Measurements from ENCODE around the gene ZSWIM7.

ZSWIM7 gene

GRCh38 chr17:15999141-15999973, at the start of gene ZSWIM7, which contains the start of gene TTC19:
ZSWIM7 (minus strand) TSS chr17:15999704; CDS start chr17:15999594, 110 bp downstream.
TTC19 (plus strand) TSS chr17:15999824; CDS start chr17:15999849, 25 bp downstream.
- peak; percentile 63 to 73 for DNase-seq

DNA sequence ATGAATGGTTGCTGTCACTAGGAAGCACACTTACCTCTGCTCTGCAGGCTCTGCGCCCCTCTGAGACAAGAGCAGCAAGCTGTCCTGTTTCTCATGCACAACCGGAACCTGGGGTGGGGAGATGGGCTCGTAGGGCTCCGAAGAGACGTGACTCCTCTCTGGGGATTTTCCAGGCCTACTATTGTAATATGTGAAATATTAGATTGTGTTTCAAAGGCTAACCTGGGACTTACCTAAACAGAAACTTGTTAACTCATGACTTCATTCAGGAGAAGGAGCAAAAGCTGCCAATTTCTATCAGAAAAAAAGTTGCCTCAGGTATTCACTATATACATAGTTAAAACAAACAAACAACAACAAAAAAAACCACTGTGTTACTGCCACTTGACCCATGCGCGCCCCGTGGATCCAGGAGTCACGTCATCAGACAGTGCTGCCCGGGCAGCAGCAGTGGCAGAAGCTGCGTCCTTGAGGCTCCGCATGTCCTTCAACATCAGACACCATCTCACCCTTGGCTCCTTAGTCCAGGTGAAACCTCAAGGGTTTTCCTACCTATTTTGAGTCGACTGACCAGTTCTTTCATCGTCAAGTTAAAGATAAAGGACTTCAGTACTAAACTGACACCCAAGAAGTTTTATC, 49.4 kb upstream of the ZSWIM7 start:
- DNase-seq, result no peak

DNA sequence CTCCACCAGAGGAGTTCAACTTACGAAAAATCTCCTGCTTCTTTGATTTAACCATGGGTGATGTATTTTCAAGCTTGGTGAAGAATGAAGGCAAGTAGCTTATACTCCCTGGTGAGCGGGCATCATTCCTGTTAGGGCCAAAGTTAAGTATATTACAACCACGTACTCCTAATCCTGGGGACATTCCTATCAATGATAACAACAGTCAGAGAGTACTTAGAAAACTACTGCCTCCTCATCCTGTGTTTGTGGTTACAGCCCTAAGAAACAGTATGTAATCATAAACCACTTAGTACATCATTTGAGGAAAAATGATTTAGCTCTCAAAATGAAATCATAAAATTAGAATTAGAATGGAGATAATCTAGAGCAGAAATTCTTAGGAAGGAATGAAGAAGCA, 47.5 kb upstream of the ZSWIM7 start:
- DNase-seq, result no peak

- DNase-seq, result no peak
Observed at GRCh38 chr17:16044487-16044886, 45.0 kb upstream of the ZSWIM7 start.

DNA sequence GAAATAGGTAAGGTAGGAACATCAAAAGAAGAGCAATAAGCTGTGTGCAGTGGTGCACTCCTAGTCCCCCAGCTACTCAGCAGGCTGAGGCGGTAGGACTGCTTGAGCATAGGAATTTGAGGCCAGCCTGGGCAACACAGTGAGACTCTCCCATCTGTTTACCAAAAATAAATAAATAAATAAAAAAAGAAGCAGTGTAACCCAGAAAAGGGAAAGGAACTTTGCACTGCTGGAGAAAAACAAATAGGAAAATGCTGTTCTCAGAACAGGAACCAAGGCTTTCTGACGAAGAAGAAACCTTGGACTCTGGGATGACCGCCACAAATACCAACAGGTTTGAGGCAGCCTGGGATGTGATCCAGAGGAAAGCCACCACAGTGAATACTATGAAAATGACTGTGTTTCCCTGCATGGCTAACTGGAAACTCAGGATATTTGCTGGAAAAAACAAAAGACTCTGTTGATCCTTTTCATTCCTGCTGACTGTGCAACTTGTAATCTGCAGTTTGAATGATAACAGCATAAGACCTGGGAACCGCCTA, 41.3 kb upstream of the ZSWIM7 start:
- DNase-seq, result no peak

DNA sequence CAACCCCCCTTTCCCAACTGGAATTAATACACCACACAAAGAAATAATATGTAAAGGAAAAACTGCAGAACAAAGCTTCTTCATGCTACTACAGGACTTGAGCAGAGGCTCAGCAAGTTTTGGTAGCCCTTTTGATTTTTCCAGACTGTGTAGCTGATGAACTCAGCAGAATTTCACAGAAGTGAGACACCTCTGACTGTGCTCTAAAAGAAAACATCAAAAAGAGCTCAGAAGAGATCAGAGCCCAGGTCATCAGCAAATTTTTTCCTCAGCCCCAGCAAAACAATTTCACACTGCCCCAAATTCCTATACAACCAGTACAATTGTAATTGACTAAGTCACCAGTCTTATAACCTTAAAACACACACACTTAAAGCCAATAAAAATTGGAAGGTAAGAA, 38.1 kb upstream of the ZSWIM7 start:
- DNase-seq, result no peak

- DNase-seq, result no peak
Observed at GRCh38 chr17:16036261-16036660, 36.8 kb upstream of the ZSWIM7 start.

DNA sequence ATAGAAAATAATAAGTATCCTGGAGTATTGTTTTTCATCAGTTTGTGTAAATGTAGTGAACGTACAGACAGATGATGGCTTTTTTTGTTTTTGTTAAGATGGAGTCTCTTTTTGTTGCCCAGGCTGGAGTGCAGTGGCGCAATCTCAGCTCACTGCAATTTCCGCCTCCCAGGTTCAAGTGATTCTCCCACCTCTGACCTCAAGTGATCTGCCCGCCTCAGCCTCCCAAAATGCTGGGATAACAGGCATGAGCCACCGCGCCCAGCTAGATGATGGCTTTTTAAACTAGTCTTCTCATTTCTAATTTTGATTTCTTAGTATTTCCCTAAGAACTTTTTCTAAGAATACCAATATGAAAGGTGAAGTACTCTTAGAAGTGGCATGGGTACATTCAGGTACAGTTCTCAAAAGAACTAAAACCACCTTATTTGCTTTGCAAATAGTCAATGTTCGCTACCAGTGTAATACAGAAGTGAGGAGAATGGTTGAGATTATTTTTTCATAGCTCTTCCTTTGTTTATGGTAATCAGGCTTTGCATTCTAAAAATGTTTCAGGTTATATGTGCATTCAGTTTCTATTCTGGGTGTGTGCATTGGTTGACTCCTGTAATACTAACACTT, 34.3 kb upstream of the ZSWIM7 start:
- no peak for DNase-seq

GRCh38 chr17:16027708-16028584, 28.4 kb upstream of the ZSWIM7 start:
- DNase-seq, result peak; percentile 1 to 5

GRCh38 chr17:16026895-16027294, 27.4 kb upstream of the ZSWIM7 start:
- no peak for DNase-seq

DNA sequence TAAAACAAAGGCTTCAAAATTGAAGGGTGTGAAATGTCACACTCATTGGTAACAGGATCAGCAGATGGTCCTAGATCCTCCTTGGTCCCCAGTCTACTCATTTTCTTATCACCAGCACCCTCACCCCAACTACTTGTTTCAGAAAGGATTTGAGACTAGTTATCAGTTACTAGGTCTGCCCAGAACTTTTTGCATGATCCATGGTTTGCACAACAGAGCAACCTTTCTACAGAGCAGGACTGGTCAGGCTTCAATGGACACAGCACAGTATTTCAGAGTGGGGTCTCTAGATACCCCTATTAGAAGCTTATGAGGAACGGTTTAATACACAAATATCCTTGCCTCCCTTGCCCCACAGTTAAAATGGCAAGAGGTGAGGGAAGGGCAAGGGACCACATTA, 25.7 kb upstream of the ZSWIM7 start:
- no peak for DNase-seq

DNA sequence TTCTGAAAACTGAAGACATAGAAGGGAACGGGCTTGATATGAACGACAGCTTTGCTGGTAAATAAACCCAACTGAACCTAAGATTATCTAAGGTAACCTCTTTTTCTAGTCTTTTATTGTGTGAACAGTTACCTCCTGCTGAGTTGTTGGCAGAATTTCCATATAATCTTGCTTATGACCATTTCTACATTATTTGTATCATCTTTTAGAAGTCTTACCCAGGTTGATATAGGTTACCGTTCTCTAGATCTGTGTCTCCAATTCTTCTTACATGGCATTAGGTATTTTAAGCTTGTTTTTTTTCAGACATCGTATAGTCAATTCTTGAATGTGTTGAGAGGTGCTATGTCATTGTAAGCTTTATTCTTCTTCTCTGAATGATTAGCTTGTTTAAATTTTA, 24.4 kb upstream of the ZSWIM7 start:
- no peak for DNase-seq

DNA sequence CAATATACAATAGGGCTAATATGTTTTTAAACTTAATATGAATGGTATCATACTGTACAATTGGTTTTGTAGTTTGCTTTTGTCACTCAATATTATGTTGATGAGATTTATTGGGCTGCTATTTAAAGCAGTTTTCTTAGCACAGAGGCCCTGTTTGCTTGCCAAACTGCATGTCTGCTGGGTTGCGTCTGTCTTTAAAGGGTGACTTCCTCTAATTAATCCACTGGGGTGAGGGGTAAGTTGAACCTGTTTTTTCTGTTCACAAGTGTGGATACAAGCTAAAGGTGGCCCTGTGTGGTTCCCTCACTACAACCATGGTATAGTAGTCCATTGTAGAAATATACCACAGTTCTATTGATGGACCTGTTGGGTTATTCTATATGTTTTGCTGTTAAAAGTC, 19.8 kb upstream of the ZSWIM7 start:
- no peak for DNase-seq

DNA sequence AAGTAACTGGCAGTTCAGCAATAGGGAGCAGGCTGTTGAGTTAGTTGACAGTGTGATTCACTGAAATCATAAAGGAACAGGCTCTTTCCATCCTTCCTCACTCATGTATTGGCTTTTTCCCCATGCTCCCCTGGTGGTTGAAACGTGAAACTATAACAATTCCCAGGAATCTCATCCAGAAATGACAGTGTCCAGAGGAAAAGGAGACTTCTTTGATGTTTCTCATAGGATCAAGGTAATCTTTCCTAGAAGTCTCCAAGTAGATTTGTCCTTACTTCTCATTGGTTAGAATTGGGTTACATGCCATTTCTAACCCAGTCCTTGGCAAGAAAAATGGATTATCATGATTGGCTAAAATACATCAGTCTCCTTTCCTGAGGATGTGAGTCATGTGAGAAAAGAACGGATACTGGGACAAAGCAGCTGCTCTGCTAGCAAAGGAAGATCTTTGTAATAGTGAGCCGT, 14.5 kb upstream of the ZSWIM7 start:
- no peak for DNase-seq

- DNase-seq, result no peak
Observed at GRCh38 chr17:16007439-16007838, 7.9 kb upstream of the ZSWIM7 start.

DNA sequence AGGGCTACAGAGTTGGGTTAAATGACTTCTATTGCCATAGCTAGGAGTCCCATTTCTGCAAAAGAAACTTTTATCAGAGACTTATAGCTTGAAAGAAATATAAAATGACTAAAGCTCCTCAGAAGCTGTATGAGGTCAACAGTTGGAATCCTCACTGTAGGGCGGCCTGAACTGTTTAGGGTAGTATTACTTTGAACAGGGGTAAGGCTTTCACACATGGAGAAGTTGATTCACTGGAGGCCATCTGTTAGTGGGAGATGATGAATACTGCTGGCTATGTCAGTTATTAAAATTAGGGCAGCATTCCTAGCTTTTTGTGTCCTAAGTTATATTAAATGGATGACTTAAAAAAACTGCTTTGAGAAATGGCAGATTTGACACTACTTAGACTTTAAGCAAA, 6.1 kb upstream of the ZSWIM7 start:
- no peak for DNase-seq

DNA sequence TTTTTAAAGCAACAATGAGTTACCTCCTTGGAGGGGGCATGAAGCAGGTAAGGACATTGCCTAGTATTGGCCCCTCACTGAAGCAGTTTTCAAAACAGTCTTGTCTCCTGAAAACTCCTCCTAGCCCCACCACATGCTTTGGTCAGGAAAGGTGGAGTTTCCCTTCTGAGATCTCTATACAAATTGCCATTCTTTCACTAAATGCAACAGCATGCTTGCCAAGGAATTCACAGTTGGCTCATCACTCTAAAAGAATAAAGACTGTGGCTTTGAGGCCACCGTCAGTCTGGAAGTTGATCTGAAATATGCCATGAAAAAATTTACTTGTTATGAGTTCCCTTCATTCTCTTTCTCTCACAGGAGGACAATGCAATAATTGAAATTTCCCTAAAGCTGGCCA, 4.3 kb upstream of the ZSWIM7 start:
- DNase-seq, result no peak

GRCh38 chr17:16002708-16003260, 3.3 kb upstream of the ZSWIM7 start:
- no peak for DNase-seq

- no peak for DNase-seq
Observed at GRCh38 chr17:16001226-16001897, 1.9 kb upstream of the ZSWIM7 start.

- DNase-seq, result no peak
Observed at GRCh38 chr17:15999974-16000827, 697 bp upstream of the ZSWIM7 start.
